ENCODE results near the gene ZNF446. TPM values are rescaled to one million over a fixed set of nuclear protein-coding genes. Genes with fewer than 3 reads are reported as not detected.
"Not testable (repeated sequence)": the region's sequence is repeated elsewhere in the genome, so short reads cannot be mapped to it uniquely, and the experiment has no call there.

ZNF446 gene
- total RNA-seq, 2 donors from 2014 or later: 4.1 to 5.1 TPM

DNA sequence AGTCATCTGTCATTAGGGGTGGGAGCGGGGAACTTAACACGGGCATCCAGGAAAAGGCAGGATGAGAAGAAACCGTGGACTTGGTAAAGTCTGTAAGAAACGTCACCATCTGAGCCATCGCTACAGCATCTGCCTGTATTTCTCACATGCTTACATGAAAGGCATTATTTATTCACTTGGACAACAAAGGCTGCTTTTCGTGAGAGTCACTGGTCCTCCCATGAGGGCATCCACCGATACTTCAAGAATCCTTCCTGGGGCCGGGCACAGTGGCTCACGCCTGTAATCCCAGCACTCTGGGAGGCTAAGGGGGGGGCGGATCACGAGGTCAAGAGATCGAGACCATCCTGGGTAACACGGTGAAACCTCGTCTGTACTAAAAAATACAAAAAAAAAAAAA, 16.1 kb downstream of the ZNF446 start:
- DNase-seq: no peak
- intact Hi-C loops (cut with DNase I): no loop called here
- ATAC-seq: no peak

- no peak for DNase-seq
- ATAC-seq: no peak
- intact Hi-C loops (cut with DNase I): no loop called here
These were observed 21.6 kb downstream of the ZNF446 start for GRCh38 chr19:58497634-58498170.

DNA sequence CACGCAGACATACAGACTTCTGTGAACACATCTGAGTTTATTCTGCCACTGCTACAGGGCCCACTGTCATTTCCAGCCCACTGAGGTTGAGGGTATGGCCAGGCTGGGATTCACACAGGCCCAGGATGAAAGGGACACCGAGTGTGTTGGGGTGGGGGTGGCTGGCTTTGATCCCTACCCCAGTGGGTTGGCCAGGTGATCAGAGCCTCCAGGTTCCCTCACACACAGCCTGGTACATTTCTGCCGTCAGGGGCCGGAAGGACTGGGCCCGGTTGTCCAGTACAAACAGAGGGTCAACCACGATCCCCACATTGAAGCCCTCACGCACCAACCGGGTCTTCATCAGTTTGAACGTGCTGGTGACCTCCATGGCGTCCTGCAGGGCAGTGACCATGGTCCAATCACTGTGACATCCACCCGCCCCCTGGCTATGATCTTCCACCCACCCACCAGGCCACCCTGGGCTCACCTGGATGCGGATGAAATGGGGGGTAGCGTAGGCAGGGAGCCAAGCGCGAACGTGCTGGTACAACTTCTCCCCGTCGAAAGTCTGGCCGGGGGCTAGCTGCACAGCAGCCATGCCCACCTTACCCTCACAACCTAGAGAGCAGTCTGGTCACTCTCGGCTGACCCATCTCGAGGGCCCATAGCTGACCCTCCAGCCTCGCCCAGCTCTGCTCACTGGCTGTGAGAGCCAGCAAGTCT, 22.3 kb downstream of the ZNF446 start:
- ATAC-seq: peak in 1 of 2 donors; percentile 8
- intact Hi-C loops (cut with DNase I): no loop called here
- no peak for DNase-seq

DNA sequence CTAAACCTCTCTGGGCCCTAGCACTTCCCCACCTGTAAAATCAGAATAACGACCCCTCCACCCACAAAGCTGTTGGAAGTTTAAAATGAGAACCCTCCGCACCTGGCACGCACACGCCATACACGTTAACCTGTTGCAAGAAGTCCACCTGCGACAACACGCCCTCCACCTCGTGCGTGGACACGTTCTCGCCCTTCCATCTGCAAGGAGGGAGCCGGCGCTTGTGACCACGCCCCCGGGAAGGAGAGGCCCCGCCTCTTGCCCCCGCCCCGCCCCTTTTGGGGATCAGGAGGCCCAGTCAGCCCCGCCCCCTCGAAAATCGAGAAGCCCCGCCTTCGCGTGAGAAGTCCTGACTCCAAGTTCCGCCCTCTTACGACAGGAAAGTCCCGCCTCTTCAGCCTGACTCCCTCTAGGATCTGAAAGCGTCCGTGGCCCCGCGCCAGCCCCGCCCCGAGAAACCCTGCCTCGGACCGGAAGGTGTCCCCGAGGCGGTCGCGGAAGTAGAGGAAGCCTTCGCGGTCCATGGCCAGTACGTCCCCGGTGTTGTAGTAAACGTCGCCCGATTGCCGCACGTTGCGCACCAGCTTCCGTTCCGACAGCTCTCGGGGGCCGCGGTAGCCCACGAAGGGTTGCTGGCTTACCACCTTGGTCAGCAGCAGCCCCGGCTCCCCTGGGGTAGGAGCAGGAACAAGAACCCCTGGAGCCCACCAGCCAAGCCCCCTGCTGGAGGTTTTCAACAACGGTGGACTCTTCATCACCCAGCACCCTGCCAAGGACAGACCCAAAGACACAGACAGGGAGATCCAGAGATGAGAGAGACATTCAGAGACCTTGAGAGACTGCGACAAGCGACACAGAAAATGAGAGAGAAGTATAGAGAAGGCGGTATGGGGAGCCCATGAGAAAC, 23.1 kb downstream of the ZNF446 start:
- intact Hi-C loops (cut with DNase I): no loop called here
- ATAC-seq (peak; percentile 98 to 99), DNase-seq (peak; percentile 100)

GRCh38 chr19:58500242-58500641, 24.1 kb downstream of the ZNF446 start:
- intact Hi-C loops (cut with DNase I): no loop called here
- ATAC-seq (no peak), DNase-seq (no peak)

DNA sequence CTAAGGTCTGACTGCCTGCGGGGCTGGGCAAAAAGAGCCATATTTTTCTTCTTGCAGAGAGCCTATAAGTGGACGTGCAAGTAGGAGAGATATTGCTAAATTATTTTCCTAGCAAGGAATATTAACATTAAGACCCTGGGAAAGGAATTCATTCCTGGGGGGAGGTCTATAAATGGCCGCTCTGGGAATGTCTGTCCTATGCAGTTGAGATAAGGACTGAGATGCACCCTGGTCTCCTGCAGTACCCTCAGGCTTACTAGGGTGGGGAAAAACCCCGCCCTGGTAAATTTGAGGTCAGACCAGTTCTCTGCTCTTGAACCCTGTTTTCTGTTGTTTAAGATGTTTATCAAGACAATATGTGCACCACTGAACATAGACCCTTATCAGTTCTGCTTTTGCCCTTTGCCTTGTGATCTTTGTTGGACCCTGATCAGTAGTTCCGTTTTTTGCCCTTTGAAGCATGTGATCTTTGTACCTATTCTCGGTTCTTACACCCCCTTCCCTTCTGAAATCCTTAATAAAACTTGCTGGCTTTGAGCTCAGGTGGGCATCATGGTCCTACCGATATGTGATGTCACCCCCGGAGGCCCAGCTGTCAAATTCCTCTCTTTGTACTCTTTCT, 31.6 kb downstream of the ZNF446 start:
- intact Hi-C loops (cut with DNase I); ATAC-seq; DNase-seq: not testable (repeated sequence)

GRCh38 chr19:58509731-58510083, 33.6 kb downstream of the ZNF446 start:
- ATAC-seq: no peak
- intact Hi-C loops (cut with DNase I): no loop called here
- DNase-seq: no peak

DNA sequence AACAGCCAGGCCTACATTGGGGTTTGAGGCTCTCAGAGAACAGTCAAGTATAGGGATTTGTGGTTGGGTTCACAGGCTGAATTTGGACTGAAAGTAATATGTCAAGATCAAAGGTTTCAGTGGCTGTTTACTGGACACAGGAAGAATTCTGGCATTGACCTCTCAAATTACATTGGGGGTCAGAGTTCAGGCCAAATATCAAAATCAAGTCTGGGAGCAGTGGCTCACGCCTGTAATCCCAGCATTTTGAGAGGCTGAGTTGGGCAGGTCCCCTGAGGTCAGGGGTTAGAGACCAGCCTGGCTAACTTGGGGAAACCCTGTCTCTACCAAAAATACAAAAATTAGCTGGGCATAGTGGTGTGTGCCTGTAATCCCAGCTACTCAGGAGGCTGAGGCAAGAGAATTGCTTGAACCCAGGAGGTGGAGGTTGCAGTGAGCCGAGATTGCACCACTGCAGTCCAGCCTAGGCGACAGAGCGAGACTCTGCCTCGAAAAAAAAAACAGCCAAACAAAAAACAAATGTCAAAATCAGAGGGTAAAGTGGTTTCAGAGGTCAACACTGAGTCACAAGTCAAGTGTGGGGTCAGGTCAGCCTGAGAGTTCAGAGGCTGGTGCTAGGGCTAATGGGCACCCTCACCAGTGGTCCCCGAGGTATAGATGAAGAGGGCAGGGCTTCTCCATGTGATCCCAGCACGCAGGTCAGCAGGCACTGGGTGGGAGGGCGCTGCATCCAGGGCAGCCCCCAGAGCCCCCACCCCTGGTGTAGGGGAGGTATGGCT, 34.1 kb downstream of the ZNF446 start:
- no peak for ATAC-seq
- intact Hi-C loops (cut with DNase I): no loop called here

GRCh38 chr19:58511353-58512208, 35.4 kb downstream of the ZNF446 start, which contains the start of gene SLC27A5:
SLC27A5 (minus strand) TSS chr19:58511992; CDS start chr19:58511955, 37 bp downstream.
- intact Hi-C loops (cut with DNase I): no loop called here
- no peak for ATAC-seq
- DNase-seq: no peak

More for the DNA sequence above, 34.1 kb downstream of the ZNF446 start:
- DNase-seq: no peak

- intact Hi-C loops (cut with DNase I): no loop called here
- DNase-seq: no peak
- peak in 1 of 2 donors; percentile 5 for ATAC-seq
These were observed 37.1 kb downstream of the ZNF446 start for GRCh38 chr19:58513213-58513693.

GRCh38 chr19:58513694-58514563, 37.8 kb downstream of the ZNF446 start:
- intact Hi-C loops (cut with DNase I): no loop called here
- peak; percentile 92 for DNase-seq
- peak; percentile 91 to 94 for ATAC-seq

DNA sequence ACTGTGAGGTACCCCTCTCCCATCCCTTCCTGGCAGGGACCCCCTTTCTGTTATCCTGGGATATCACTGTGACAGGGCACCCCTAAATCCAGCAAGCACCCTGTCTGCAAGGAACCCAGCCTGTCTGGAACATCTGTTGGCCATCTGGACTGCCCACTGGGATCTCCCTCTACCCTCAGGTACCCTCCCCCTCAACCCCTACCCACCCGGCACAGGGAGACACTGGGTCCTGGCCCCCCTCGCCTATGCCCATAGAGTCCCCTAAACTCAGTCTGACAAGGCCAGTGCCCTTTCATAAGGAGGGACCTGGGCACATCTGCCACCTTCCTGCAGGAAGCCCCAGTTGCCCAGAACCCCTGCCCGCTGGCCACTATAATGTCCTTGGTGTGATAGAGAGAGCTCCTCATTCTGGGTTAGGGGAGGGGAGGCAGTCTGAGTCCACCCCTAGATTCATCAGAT, 38.4 kb downstream of the ZNF446 start:
- no peak for DNase-seq
- no peak for ATAC-seq
- intact Hi-C loops (cut with DNase I): no loop called here

GRCh38 chr19:58515259-58515658, 39.1 kb downstream of the ZNF446 start:
- no peak for DNase-seq
- intact Hi-C loops (cut with DNase I): no loop called here
- ATAC-seq: no peak

DNA sequence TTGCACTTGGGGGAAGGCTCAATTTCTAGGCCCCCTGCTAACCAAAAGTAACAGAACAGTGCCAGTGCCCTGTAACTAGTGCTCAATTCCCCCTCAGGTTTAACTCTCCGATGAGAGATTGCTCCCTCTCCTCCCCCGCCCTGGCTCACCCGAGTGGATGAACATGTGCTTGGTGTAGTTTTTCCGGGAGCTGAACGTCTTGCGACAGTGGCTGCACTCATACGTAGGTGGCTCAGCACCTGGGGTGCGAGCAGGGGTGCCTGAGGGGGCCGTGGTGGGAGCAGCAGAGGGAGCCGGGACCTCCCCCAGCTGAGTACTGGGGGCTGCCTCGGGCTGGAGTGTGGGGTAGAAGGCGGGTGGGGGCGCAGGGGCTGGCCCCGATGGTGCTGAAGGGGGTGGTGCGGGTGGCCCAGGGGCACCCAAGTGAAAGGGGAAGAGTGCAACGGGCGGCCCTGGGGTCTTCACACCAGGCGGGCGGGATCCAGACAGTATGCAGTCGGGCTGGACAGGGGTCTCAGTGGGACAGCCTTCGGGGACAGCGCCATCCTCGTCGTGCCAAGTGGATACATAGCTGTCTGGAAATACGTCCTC, 40.2 kb downstream of the ZNF446 start:
- ATAC-seq: no peak
- DNase-seq: no peak
- intact Hi-C loops (cut with DNase I): no loop called here

DNA sequence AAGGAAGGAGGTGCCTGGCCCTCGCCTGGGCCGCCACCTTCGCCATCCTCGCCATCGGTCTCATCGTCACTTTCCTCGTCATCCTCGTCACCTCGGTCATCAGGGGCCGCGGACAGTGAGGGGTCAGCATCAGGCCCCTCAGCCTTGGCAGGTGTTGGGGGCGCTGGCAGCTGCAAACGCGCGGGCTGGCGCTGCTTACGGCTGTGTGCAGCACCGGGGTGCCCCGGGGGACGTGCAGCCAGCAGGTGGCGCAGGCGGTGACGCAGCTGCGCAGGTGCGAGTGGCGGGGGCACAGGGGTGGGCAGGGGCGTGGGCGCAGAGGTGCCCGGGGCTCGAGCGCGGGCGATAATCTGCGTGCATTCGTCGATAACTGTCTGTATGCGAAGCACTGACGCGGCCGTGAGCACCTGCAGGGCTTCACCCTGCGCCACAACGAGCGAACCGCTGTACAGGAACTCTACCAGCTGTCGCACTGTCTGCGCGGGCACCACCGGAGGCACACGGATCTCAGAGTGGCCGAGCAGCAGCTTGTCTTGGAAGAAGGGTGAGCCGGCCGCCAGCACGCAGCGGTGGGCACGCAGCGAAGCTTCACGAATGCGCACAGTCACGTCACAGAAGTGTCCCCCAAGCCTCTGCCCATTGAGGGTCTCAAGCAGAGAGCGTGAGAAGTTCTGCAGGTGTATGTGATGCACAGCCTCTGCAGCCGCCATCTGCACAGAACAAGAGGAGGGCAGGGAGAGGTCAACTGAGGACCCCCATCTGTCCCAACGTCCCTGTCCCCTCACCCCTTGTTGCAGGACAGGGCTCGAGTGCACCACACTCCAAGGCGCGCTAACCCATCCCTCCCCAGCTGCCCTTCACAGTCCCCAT, 41.0 kb downstream of the ZNF446 start:
- intact Hi-C loops (cut with DNase I): no loop called here
- DNase-seq: no peak
- ATAC-seq: no peak
